HFFc6 (cell line): ENCODE measurements around the gene ATXN10. TPM values are rescaled to one million over a fixed set of nuclear protein-coding genes. Genes with fewer than 3 reads are reported as not detected.

Source experiments
- DNase-seq: peaks from one replicate; pipeline ENCODE4 v3.0.0-alpha.2; 2018
- H3K27ac Mint-ChIP-seq: 2 replicates; pipeline ENCODE4 v1.8.0; 2020; ENCODE audit warnings: mild to moderate bottlenecking, mixed read lengths
- H3K27me3 Mint-ChIP-seq: 2 replicates; pipeline ENCODE4 v1.8.0; 2021; ENCODE audit warnings: mild to moderate bottlenecking, moderate library complexity, mixed read lengths; ENCODE audit not compliant: insufficient read depth
- H3K36me3 Mint-ChIP-seq: 2 replicates; pipeline ENCODE4 v1.8.0; 2021; ENCODE audit warnings: low read depth, mixed read lengths
- H3K4me1 Mint-ChIP-seq: 2 replicates; pipeline ENCODE4 v1.8.0; 2020; ENCODE audit warnings: low read depth, mixed read lengths
- H3K4me3 Mint-ChIP-seq: 2 replicates; pipeline ENCODE4 v1.8.0; 2020; ENCODE audit warnings: mild to moderate bottlenecking, moderate library complexity, mixed read lengths
- H3K9me3 Mint-ChIP-seq: 2 replicates; pipeline ENCODE4 v1.8.0; 2020; ENCODE audit warnings: mild to moderate bottlenecking, mixed read lengths
- total RNA-seq, 6 experiments: library from RNA; stranded (reverse); fragmentation: NEBNext Ultra II Directional; extraction: Animal tissue kit (Norgen Biotek cat#: 25700); gene quantifications; 2 replicates in 1 of 6; 3 replicates in 5 of 6; pipeline ENCODE4 v1.2.3, GENCODE V29; 2021
- TF ChIP-seq, protein P1 (sequence below): fragments of 200-600 bp; sonication (generic); IDR thresholded peaks from 2 replicates; pipeline ENCODE4 v1.5.0; 2021; ENCODE audit warnings: antibody characterized with exemption, mild to moderate bottlenecking

The ATXN10 gene
- total RNA-seq, 6 experiments from 2014 or later: 287 to 426 (median 370) TPM

DNA sequence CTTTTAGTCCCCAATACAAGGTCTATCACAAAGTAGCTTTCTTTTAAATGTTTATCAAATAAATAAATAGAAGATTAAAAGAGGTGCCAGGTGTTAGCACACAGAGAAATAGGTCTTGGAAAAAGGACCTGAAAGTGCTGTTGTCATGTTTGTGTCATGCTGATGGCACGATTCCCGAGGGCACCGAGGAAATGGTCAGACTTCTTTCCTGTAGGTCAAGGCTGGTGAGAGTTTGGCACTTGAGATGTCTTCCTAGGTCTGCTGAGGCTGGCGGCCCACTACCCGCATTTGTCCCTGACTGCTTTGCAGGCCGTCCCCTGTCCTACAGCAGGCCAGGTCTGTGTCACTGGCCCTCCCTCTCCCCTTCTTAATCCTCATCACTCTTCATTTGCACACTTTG lies 112.1 kb downstream of the ATXN10 start:
- peaks cover 4% of the 10 kb centered on the region for H3K27me3 Mint-ChIP-seq
- H3K4me1 Mint-ChIP-seq: peaks cover 84% of the 10 kb centered on the region
- no peak for DNase-seq
- no peak overlapping the region for H3K27ac Mint-ChIP-seq
- H3K9me3 Mint-ChIP-seq: no peaks in the 10 kb centered on the region
- no peak overlapping the region for H3K4me3 Mint-ChIP-seq
- TF ChIP-seq, protein P1, sequence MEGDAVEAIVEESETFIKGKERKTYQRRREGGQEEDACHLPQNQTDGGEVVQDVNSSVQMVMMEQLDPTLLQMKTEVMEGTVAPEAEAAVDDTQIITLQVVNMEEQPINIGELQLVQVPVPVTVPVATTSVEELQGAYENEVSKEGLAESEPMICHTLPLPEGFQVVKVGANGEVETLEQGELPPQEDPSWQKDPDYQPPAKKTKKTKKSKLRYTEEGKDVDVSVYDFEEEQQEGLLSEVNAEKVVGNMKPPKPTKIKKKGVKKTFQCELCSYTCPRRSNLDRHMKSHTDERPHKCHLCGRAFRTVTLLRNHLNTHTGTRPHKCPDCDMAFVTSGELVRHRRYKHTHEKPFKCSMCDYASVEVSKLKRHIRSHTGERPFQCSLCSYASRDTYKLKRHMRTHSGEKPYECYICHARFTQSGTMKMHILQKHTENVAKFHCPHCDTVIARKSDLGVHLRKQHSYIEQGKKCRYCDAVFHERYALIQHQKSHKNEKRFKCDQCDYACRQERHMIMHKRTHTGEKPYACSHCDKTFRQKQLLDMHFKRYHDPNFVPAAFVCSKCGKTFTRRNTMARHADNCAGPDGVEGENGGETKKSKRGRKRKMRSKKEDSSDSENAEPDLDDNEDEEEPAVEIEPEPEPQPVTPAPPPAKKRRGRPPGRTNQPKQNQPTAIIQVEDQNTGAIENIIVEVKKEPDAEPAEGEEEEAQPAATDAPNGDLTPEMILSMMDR: no peak
- H3K36me3 Mint-ChIP-seq: peaks cover 33% of the 10 kb centered on the region

DNA sequence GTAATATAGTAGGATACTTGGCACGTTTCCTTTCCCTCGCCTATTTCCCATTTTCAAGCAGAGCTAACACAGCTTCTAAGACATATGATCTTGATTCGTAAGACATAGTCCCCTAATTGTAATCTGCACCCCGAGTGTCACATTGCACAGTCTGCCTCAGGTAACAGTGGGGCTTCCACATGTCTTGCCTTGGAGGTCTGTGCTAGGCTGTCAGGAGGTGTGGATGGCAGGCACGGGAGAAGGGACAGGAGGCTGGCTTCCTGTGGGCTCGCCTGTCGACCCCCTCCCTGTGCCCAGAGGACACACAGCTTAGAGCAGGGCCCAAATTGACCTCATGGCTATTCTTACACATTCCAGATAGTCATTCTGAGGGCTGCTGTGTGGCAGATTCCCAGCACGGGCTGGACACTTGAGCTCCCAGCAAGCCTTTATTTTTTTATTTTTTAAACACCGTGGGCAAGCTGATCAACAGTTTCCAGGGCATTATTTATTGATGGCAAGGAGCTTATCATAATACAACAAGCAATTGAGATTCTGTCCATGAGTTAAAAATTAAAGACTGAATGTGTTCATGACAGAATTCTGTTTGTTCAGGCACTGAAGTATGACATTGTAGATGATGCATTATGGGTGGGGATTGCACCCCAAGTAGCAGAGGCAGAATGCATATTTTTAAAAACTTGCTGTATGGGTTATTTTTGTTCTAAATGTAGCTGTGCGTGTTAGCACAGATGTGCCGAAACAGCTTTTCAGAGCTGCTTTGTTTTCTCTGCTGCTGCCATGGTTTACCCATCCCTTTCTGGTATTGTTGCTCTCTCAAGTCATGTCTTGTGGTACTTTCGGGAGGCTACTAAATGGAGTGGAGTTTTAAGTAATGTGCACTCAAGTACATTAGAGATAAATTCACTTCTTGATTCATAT lies 113.0 kb downstream of the ATXN10 start:
- peaks cover 31% of the 10 kb centered on the region for H3K36me3 Mint-ChIP-seq
- no peak for DNase-seq
- TF ChIP-seq, protein P1: no peak
- no peaks in the 10 kb centered on the region for H3K9me3 Mint-ChIP-seq
- no peak overlapping the region for H3K4me3 Mint-ChIP-seq
- peaks cover 4% of the 10 kb centered on the region for H3K27me3 Mint-ChIP-seq
- H3K4me1 Mint-ChIP-seq: peaks cover 83% of the 10 kb centered on the region
- peak overlapping the region; percentile 86 for H3K27ac Mint-ChIP-seq

DNA sequence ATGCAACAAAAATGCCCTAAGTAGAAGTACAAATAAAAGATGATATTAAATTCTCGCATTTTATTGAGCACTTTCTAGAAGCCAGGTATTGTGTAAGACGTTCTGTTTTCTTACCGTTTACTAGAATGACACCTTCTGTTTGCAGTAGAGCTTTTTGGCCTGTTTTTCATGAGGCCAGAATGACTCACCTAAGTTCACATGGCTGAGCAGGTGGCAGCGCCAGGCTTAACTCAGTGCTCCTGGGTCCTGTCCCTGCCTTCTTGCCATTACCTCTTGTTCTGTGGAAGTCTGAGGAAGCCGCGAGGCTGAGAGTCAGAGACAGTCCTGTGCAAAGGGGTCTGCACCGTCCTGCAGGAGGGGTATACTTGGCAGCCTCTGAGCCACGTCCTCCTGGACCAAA lies 113.8 kb downstream of the ATXN10 start:
- Mint-ChIP-seq H3K4me3 (peak overlapping the region; percentile 47; the same call in 1 of the 2 replicates), H3K4me1 (peaks cover 84% of the 10 kb centered on the region), H3K27me3 (peaks cover 4% of the 10 kb centered on the region), H3K36me3 (peaks cover 35% of the 10 kb centered on the region), H3K27ac (peak overlapping the region; percentile 86), H3K9me3 (no peaks in the 10 kb centered on the region)
- TF ChIP-seq, protein P1: no peak
- DNase-seq: no peak

DNA sequence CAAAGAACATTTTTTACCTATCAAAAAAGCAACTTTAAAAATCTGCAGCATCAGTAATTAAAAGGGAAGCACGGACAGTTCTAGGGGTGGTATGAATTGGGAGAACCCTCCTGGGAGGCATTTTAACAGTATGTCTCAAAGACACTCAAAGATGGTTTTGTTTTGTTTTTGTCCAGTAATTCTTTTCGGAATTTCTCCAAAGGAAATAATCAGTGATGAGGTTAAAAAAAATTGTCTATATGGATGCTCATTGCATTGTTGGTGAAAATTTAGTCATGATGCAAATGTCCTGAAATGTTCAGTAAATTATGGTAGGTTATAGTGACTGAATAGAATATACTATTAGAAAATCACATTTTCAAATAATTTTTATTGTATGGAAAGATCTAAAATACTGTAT lies 115.1 kb downstream of the ATXN10 start:
- H3K4me3 Mint-ChIP-seq: peak overlapping the region; percentile 46
- TF ChIP-seq, protein P1: no peak
- H3K9me3 Mint-ChIP-seq: no peaks in the 10 kb centered on the region
- peaks cover 76% of the 10 kb centered on the region for H3K4me1 Mint-ChIP-seq
- H3K27ac Mint-ChIP-seq: peak overlapping the region; percentile 67
- peaks cover 28% of the 10 kb centered on the region for H3K36me3 Mint-ChIP-seq
- DNase-seq: no peak
- peaks cover 4% of the 10 kb centered on the region for H3K27me3 Mint-ChIP-seq

DNA sequence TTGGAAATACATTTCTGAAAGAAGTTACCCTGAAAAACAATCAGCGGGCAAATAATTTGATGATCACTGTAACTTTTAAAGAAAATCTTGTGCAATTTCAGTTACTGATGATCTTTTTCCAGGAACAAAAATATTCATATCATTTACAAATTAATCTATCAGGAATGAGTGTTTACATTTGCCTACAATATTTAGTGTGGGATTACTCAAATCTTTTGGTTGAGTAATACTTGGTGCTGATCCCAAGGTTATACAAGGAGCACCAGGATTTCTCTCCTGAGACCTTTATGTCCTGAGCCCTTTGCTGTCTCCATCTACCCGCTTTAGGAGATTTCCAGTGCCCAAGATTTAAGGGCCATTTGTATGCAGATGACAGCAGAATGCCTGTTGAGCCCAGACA lies 116.1 kb downstream of the ATXN10 start:
- no peak overlapping the region for H3K4me3 Mint-ChIP-seq
- no peak for DNase-seq
- no peaks in the 10 kb centered on the region for H3K9me3 Mint-ChIP-seq
- no peak overlapping the region for H3K27ac Mint-ChIP-seq
- peaks cover 4% of the 10 kb centered on the region for H3K27me3 Mint-ChIP-seq
- peaks cover 25% of the 10 kb centered on the region for H3K36me3 Mint-ChIP-seq
- peaks cover 66% of the 10 kb centered on the region for H3K4me1 Mint-ChIP-seq
- TF ChIP-seq, protein P1: no peak
